GM18505 (cell line): ENCODE results near the gene ITM2B.
"Not testable (repeated sequence)": the region's sequence is repeated elsewhere in the genome, so short reads cannot be mapped to it uniquely, and the experiment has no call there.

Experiments used
- ATAC-seq: cut with Tn5 transposase; IDR thresholded peaks from one replicate; pipeline ENCODE4 v1.9.1; 2021; ENCODE audit not compliant: unreplicated experiment
- POLR2A ChIP-seq: IDR thresholded peaks from 4 replicates; pipeline ENCODE4 v1.6.1; 2011; ENCODE audit warnings: borderline replicate concordance; ENCODE audit not compliant: insufficient read depth, insufficient read length; ENCODE audit errors: extremely low read depth

Gene ITM2B

GRCh38 chr13:48235341-48236135, 2.5 kb downstream of the ITM2B start:
- ATAC-seq = no peak
- TF ChIP-seq POLR2A = no peak

GRCh38 chr13:48236528-48237353, 3.7 kb downstream of the ITM2B start:
- no peak for TF ChIP-seq POLR2A
- no peak for ATAC-seq

DNA sequence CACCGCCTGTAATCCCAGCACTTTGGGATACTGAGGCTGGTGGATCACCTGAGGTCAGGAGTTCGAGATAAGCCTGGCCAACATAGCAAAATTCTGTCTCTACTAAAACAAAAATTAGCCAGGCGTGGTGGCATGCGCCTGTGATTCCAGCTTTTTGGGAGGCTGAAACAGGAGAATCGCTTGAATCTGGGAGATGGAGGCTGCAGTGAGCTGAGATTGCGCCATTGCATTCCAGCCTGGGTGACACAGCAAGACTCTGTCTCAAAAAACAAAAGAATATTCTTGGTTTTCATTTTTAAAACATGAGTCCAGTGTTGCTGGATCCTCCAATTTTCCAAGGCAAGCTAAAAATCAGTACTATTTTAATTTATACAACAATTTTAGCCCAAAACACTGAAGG, 6.4 kb downstream of the ITM2B start:
- not testable (repeated sequence) for ATAC-seq

- ATAC-seq = no peak
- TF ChIP-seq POLR2A = no peak
These were observed 8.6 kb downstream of the ITM2B start for GRCh38 chr13:48241651-48242050.

DNA sequence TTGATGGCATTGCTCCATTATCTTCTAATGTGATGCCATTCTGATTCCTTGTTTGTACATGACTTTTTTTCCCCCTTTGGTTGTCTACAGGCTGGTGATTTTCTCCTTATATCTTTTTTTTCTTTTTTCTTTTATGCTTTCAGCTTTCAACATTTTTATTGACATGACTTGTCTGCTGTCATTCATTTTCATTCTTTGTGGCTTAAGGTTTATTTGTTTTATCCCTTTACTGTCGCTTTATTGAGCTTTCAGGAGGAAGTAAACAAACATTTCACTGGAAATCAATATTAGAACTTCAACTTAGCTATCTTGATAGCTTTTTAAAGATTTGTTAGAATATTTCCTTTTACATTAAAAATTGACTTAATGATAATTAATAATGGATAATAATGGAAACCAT, 9.7 kb downstream of the ITM2B start:
- no peak for TF ChIP-seq POLR2A
- ATAC-seq = no peak

- TF ChIP-seq POLR2A = no peak
- ATAC-seq = no peak
These were observed 11.2 kb downstream of the ITM2B start for GRCh38 chr13:48244159-48244558.

DNA sequence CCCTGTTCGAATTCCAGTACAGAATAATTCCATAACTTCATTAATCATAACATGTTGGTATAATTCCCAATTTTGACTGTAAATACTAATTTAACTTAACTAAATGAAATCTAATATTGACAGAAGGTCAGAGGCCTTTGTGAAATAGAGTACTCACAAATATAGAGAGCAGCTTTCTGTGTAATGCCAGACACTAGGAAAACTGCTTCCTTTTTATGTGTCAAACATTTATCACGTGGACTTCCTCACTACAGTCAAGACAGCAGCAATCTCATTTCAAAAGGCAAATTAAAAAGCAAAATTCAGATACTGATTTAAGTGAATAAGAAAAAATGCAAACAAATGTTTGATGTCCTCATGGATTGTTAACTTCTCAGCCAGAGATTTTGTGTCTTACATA, 13.1 kb downstream of the ITM2B start:
- no peak for ATAC-seq
- no peak for TF ChIP-seq POLR2A

- TF ChIP-seq POLR2A = no peak
- ATAC-seq = no peak
These were observed 16.0 kb downstream of the ITM2B start for GRCh38 chr13:48249018-48249417.

- no peak for TF ChIP-seq POLR2A
- no peak for ATAC-seq
These were observed 18.6 kb downstream of the ITM2B start for GRCh38 chr13:48251611-48252081.

- no peak for ATAC-seq
These were observed 19.2 kb downstream of the ITM2B start for GRCh38 chr13:48252176-48252575.

GRCh38 chr13:48253849-48254248, 20.8 kb downstream of the ITM2B start:
- no peak for ATAC-seq
- TF ChIP-seq POLR2A = no peak

More at GRCh38 chr13:48252176-48252575, 19.2 kb downstream of the ITM2B start:
- no peak for TF ChIP-seq POLR2A

DNA sequence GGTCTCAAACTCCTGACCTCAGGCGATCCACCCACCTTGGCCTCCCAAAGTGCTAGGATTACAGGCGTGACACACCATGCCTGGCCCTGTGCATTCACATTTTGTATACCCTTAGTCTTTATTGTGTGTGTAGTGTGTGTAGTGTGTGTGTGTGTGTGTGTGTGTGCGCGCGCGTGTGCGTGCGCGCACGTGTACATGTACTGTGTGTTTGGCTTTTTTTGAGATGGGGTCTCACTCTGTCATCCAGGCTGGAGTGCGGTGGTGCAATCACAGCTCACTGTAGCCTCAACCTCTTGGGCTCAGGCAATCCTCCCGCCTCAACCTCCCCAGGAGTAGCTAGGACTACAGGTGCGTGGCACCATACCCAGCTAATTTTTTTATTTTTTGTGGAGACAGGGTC, 22.1 kb downstream of the ITM2B start:
- TF ChIP-seq POLR2A = no peak
- ATAC-seq = no peak

- ATAC-seq = no peak
- TF ChIP-seq POLR2A = no peak
These were observed 22.9 kb downstream of the ITM2B start for GRCh38 chr13:48255954-48256353.

GRCh38 chr13:48258002-48258401, 25.0 kb downstream of the ITM2B start:
- no peak for TF ChIP-seq POLR2A
- ATAC-seq = no peak
